Caco-2 (cell line): Measurements from ENCODE around the gene PANX3. TPM values are rescaled to one million over a fixed set of nuclear protein-coding genes. Genes with fewer than 3 reads are reported as not detected.

Source experiments
- BruUV-seq: library from RNA; stranded (reverse); fragments of 400-500 nt; replicated peaks from 2 replicates; lab custom pipeline; 2021; lab: Mats Ljungman, UMichigan
- CTCF ChIA-PET: fragments of 300-600 bp; sonication (Branson Sonifier 250); formaldehyde crosslinking; loops from one replicate; lab custom pipeline; 2022; ENCODE audit warnings: antibody characterized with exemption; lab: Charles Lee
- POLR2A ChIA-PET: fragments of 300-600 bp; sonication (Branson Sonifier 250); formaldehyde crosslinking; loops from one replicate; lab custom pipeline; 2022; ENCODE audit warnings: antibody characterized with exemption; lab: Charles Lee
- DNase-seq, 2 experiments: peaks; one replicate each; pipeline versions ENCODE4 v3.0.0 to v3.0.0-alpha.2; 2020 to 2022
- H3K27me3 ChIP-seq: replicated peaks from 2 replicates; pipeline ENCODE4 v1.6.0; 2011; ENCODE audit warnings: low read length; ENCODE audit not compliant: control insufficient read depth, insufficient read depth
- H3K36me3 ChIP-seq: 2 replicates; pipeline ENCODE4 v1.5.1; 2011; ENCODE audit warnings: low read length; ENCODE audit not compliant: control insufficient read depth, insufficient read depth
- H3K4me1 ChIP-seq: fragments of 250-450 bp; sonication (Bioruptor Pico); 2 replicates; pipeline ENCODE4 v1.5.1; 2020; ENCODE audit warnings: mild to moderate bottlenecking
- H3K4me3 ChIP-seq: 2 replicates; pipeline ENCODE4 v1.5.1; 2011; ENCODE audit warnings: low read depth, mild to moderate bottlenecking, control low read depth, low read length
- H3K9me3 ChIP-seq: fragments of 250-450 bp; sonication (Bioruptor Pico); 2 replicates; pipeline ENCODE4 v1.5.1; 2020; ENCODE audit warnings: mild to moderate bottlenecking, moderate library complexity
- H3K27ac Mint-ChIP-seq: one replicate; pipeline ENCODE4 v1.8.0; 2022; ENCODE audit warnings: mixed read lengths; ENCODE audit not compliant: unreplicated experiment
- H3K27me3 Mint-ChIP-seq: one replicate; pipeline ENCODE4 v1.8.0; 2022; ENCODE audit warnings: mixed read lengths; ENCODE audit not compliant: insufficient read depth, unreplicated experiment
- H3K36me3 Mint-ChIP-seq: one replicate; pipeline ENCODE4 v1.8.0; 2022; ENCODE audit warnings: mild to moderate bottlenecking, mixed read lengths; ENCODE audit not compliant: insufficient read depth, unreplicated experiment
- H3K4me1 Mint-ChIP-seq: one replicate; pipeline ENCODE4 v1.8.0; 2022; ENCODE audit warnings: low read depth, mixed read lengths; ENCODE audit not compliant: unreplicated experiment
- H3K4me3 Mint-ChIP-seq: one replicate; pipeline ENCODE4 v1.8.0; 2022; ENCODE audit warnings: mild to moderate bottlenecking, moderate library complexity, mixed read lengths; ENCODE audit not compliant: unreplicated experiment
- H3K9me3 Mint-ChIP-seq: one replicate; pipeline ENCODE4 v1.8.0; 2022; ENCODE audit warnings: mixed read lengths; ENCODE audit not compliant: unreplicated experiment
- intact Hi-C: fragments of 100-400 bp; cut with micrococcal nuclease; formaldehyde crosslinking; loops from one replicate; pipeline ENCODE4 v1.10.0; 2022; ENCODE audit not compliant: unreplicated experiment
- total RNA-seq: library from RNA; stranded (reverse); gene quantifications from 2 replicates; pipeline ENCODE4 v1.2.3, GENCODE V29; 2022
- TF ChIP-seq, protein P1 (sequence below), 2 experiments: fragments of 200-600 bp in 1 of 2; IDR thresholded peaks; 1 replicate in 1 of 2; 2 replicates in 1 of 2; pipeline versions ENCODE4 v1.5.1 to v1.8.0; 2011 to 2022; ENCODE audit warnings: antibody characterized with exemption in 1 of 2, control low read depth in 1 of 2, inconsistent platforms in 1 of 2, low read depth in 1 of 2, low read length in 1 of 2, mild to moderate bottlenecking in 1 of 2, moderate library complexity in 1 of 2; ENCODE audit not compliant: insufficient read depth in 1 of 2, severe bottlenecking in 1 of 2, unreplicated experiment in 1 of 2

Gene PANX3
- total RNA-seq, 1 experiment from 2014 or later, result not detected

DNA sequence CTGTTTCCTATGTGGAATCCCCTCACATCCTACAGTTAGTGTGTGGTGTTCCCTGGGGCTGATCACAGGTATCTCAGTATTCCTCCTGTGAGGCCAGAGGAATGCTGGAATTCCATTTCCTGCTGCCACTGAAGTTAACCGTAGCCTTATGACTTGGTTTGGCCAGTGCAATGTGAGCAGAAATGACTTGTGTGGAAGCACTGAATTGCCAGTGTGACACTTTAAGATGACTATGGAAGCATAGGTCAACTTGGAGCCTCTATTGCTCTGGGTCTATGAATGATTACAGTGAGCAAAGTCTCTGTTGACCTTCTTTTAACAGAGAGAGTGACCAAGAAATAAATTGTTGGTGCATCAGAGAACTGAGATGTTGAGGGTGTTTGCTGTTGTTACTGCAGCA lies 28.0 kb downstream of the PANX3 start:
- H3K27me3 ChIP-seq, result no peaks in the 10 kb centered on the region
- H3K36me3 Mint-ChIP-seq, result peaks cover 14% of the 10 kb centered on the region
- ChIA-PET POLR2A (no interaction called here), CTCF (interaction anchor here (1.4 kb wide), 1 partner anchor 119 kb away, joined by 9 read pairs; no protein-coding TSS in a partner anchor)
- no peaks in the 10 kb centered on the region for H3K4me1 Mint-ChIP-seq
- H3K27me3 Mint-ChIP-seq, result no peaks in the 10 kb centered on the region
- no peaks in the 10 kb centered on the region for H3K9me3 ChIP-seq
- 0 out of 2 replicates have a peak, but pooled peaks cover 2% of the 10 kb centered on the region for H3K36me3 ChIP-seq
- BruUV-seq, result no TSS peak
- no peaks in the 10 kb centered on the region for H3K9me3 Mint-ChIP-seq
- H3K27ac Mint-ChIP-seq, result no peak overlapping the region
- DNase-seq, result no peak
- no peaks in the 10 kb centered on the region for H3K4me1 ChIP-seq
- no peak overlapping the region for H3K4me3 Mint-ChIP-seq
- no peak overlapping the region for H3K4me3 ChIP-seq
- intact Hi-C loops, result no loop called here
- TF ChIP-seq, protein P1, sequence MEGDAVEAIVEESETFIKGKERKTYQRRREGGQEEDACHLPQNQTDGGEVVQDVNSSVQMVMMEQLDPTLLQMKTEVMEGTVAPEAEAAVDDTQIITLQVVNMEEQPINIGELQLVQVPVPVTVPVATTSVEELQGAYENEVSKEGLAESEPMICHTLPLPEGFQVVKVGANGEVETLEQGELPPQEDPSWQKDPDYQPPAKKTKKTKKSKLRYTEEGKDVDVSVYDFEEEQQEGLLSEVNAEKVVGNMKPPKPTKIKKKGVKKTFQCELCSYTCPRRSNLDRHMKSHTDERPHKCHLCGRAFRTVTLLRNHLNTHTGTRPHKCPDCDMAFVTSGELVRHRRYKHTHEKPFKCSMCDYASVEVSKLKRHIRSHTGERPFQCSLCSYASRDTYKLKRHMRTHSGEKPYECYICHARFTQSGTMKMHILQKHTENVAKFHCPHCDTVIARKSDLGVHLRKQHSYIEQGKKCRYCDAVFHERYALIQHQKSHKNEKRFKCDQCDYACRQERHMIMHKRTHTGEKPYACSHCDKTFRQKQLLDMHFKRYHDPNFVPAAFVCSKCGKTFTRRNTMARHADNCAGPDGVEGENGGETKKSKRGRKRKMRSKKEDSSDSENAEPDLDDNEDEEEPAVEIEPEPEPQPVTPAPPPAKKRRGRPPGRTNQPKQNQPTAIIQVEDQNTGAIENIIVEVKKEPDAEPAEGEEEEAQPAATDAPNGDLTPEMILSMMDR (IDR thresholded peaks at IDR 0.05; ENCODE audit: insufficient read depth in 1 of 2, low read depth in 1 of 2, low read length in 1 of 2, severe bottlenecking in 1 of 2, unreplicated experiment in 1 of 2), result no peak

DNA sequence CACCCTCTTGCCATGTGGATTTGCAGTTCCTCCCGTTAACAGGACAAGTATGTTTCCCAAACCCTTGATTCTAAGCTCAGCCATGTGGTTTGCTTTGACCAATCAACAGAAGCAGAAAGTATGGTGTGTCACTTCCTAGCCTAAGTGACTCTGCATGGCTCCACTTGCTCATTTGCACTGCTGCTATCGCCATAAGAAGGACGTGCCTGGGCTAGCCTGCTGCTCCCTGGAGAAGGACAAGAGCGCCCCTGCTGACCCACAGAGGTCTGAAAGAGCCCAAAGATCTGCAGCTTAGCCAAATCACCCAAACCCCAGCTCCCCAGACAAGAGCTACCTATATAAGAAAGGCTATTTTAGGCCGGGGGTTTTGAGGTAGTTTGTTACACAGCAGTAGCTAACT lies 29.4 kb downstream of the PANX3 start:
- no peak for DNase-seq
- Histone ChIP-seq H3K9me3 (no peaks in the 10 kb centered on the region), H3K36me3 (0 out of 2 replicates have a peak, but pooled peaks cover 2% of the 10 kb centered on the region), H3K4me3 (no peak overlapping the region), H3K4me1 (no peaks in the 10 kb centered on the region), H3K27me3 (no peaks in the 10 kb centered on the region)
- no peaks in the 10 kb centered on the region for H3K9me3 Mint-ChIP-seq
- intact Hi-C loops, result no loop called here
- H3K27ac Mint-ChIP-seq, result no peak overlapping the region
- ChIA-PET CTCF (interaction anchor here (1.4 kb wide), 2 partner anchors 117 to 123 kb away, joined by 5 to 9 read pairs; no protein-coding TSS in a partner anchor), POLR2A (no interaction called here)
- no peaks in the 10 kb centered on the region for H3K27me3 Mint-ChIP-seq
- TF ChIP-seq, protein P1 (IDR thresholded peaks at IDR 0.05; ENCODE audit: insufficient read depth in 1 of 2, low read depth in 1 of 2, low read length in 1 of 2, severe bottlenecking in 1 of 2, unreplicated experiment in 1 of 2), result no peak
- BruUV-seq, result no TSS peak
- peaks cover 14% of the 10 kb centered on the region for H3K36me3 Mint-ChIP-seq
- no peak overlapping the region for H3K4me3 Mint-ChIP-seq
- no peaks in the 10 kb centered on the region for H3K4me1 Mint-ChIP-seq

DNA sequence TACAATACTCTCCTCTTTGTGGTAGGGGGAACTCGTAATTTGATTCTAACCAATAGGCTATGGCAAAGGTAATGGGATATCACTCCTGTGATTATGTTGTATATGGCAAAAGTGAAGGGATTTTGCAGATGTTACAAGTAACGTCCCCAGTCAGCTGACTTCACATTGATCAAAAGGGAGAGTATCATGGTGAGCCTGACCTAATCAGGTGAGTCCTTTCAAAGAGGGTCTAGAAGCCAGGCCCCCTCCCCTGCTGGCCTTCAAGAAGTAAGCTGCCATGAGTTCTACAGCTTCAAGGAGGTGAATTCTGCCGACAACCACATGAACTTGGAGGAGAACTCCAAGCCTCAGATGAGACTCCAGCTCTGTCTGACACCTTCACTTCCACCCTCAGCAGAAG lies 31.4 kb downstream of the PANX3 start:
- no peaks in the 10 kb centered on the region for H3K27me3 Mint-ChIP-seq
- no peak overlapping the region for H3K27ac Mint-ChIP-seq
- no peak for DNase-seq
- TF ChIP-seq, protein P1 (IDR thresholded peaks at IDR 0.05; ENCODE audit: insufficient read depth in 1 of 2, low read depth in 1 of 2, low read length in 1 of 2, severe bottlenecking in 1 of 2, unreplicated experiment in 1 of 2), result no peak
- Histone ChIP-seq H3K27me3 (no peaks in the 10 kb centered on the region), H3K4me3 (no peak overlapping the region), H3K9me3 (no peaks in the 10 kb centered on the region), H3K36me3 (0 out of 2 replicates have a peak, but pooled peaks cover 1% of the 10 kb centered on the region), H3K4me1 (no peaks in the 10 kb centered on the region)
- no TSS peak for BruUV-seq
- H3K4me3 Mint-ChIP-seq, result no peak overlapping the region
- ChIA-PET CTCF (interaction anchor here (1.3 to 3.1 kb wide), 3 partner anchors 104 to 234 kb away, joined by 3 to 12 read pairs (median 4); no protein-coding TSS in a partner anchor), POLR2A (no interaction called here)
- no peaks in the 10 kb centered on the region for H3K36me3 Mint-ChIP-seq
- H3K9me3 Mint-ChIP-seq, result no peaks in the 10 kb centered on the region
- no peaks in the 10 kb centered on the region for H3K4me1 Mint-ChIP-seq
- intact Hi-C loops, result no loop called here
